ENCODE measurements around the gene SLC8A1.

- TF ChIP-seq POLR2A (IDR thresholded peaks at IDR 0.05; ENCODE audit: low read length) (no peak), GATA1 (IDR thresholded peaks at IDR 0.05; ENCODE audit: low read depth, low read length) (no peak)
Measured at GRCh38 chr2:40120957-40121356, 330.9 kb downstream of the SLC8A1 start.

All from erythroblast (primary cell).